Measurements from ENCODE around the gene RAB1B. TPM values are rescaled to one million over a fixed set of nuclear protein-coding genes. Genes with fewer than 3 reads are reported as not detected.

Gene RAB1B
- total RNA-seq, 2 donors from 2014 or later = 122 to 126 TPM

GRCh38 chr11:66290330-66290621 is 21.8 kb downstream of the RAB1B start:
- H3K36me3 Mint-ChIP-seq (ENCODE audit: low read depth) = peaks cover 2% of the 10 kb centered on the region
- no peak overlapping the region for H3K4me3 ChIP-seq (ENCODE audit: low read length)
- peaks cover 14% of the 10 kb centered on the region for H3K36me3 ChIP-seq (ENCODE audit: control insufficient read depth, insufficient read depth, low read length)
- H3K4me3 Mint-ChIP-seq = peak overlapping the region; percentile 75
- H3K27ac Mint-ChIP-seq = no peak overlapping the region
- H3K27me3 ChIP-seq (ENCODE audit: control insufficient read depth, insufficient read depth, low read length, poor library complexity, severe bottlenecking) = peaks cover 46% of the 10 kb centered on the region
- H3K4me1 Mint-ChIP-seq = peaks cover 6% of the 10 kb centered on the region
- no peaks in the 10 kb centered on the region for H3K4me1 ChIP-seq (ENCODE audit: control insufficient read depth, insufficient read depth, low read length)
- H3K9me3 Mint-ChIP-seq = no peaks in the 10 kb centered on the region
- DNase-seq = no peak
- H3K9me3 ChIP-seq (ENCODE audit: control insufficient read depth, low read length) = no peaks in the 10 kb centered on the region
- H3K9ac ChIP-seq (ENCODE audit: extremely low read depth, low read length, poor library complexity, severe bottlenecking) = no peak overlapping the region
- TF ChIP-seq CTCF (conservative IDR thresholded peaks at IDR 0.05) = no peak
- H3K27ac ChIP-seq (ENCODE audit: low read depth, low read length) = no peak overlapping the region
- 80 to 81% methylated on average over 1 to 2 of the region's 2 CpGs for WGBS, 2 experiments (ENCODE audit: insufficient coverage in 1 of 2, insufficient read length in 1 of 2)
- H3K27me3 Mint-ChIP-seq (ENCODE audit: insufficient read depth) = peaks cover 45% of the 10 kb centered on the region

- Histone ChIP-seq H3K4me3 (ENCODE audit: low read length) (peak overlapping the region; percentile 47), H3K9me3 (ENCODE audit: control insufficient read depth, low read length) (no peaks in the 10 kb centered on the region), H3K4me1 (ENCODE audit: control insufficient read depth, insufficient read depth, low read length) (no peaks in the 10 kb centered on the region), H3K27me3 (ENCODE audit: control insufficient read depth, insufficient read depth, low read length, poor library complexity, severe bottlenecking) (peaks cover 46% of the 10 kb centered on the region), H3K27ac (ENCODE audit: low read depth, low read length) (no peak overlapping the region), H3K9ac (ENCODE audit: extremely low read depth, low read length, poor library complexity, severe bottlenecking) (no peak overlapping the region), H3K36me3 (ENCODE audit: control insufficient read depth, insufficient read depth, low read length) (peaks cover 9% of the 10 kb centered on the region)
- Mint-ChIP-seq H3K4me1 (peaks cover 6% of the 10 kb centered on the region), H3K4me3 (peak overlapping the region; percentile 14), H3K9me3 (no peaks in the 10 kb centered on the region), H3K27me3 (ENCODE audit: insufficient read depth) (peaks cover 50% of the 10 kb centered on the region), H3K36me3 (ENCODE audit: low read depth) (no peaks in the 10 kb centered on the region), H3K27ac (no peak overlapping the region)
- peak; percentile 53 for DNase-seq
- TF ChIP-seq CTCF (conservative IDR thresholded peaks at IDR 0.05) = no peak
- WGBS, 2 experiments (ENCODE audit: insufficient coverage in 1 of 2, insufficient read length in 1 of 2) = 24 to 31% methylated on average over 9 to 16 of the region's 16 CpGs
Measured at GRCh38 chr11:66291303-66291705, 22.9 kb downstream of the RAB1B start.

GRCh38 chr11:66291706-66292542 is 23.5 kb downstream of the RAB1B start, which contains the start of gene TMEM151A:
Gene TMEM151A, plus strand, starts transcription at chr11:66291894. Its CDS starts 120 bp downstream, at chr11:66292014.
- Mint-ChIP-seq H3K9me3 (no peaks in the 10 kb centered on the region), H3K36me3 (ENCODE audit: low read depth) (no peaks in the 10 kb centered on the region), H3K4me3 (peak within 1 kb of the TSS; percentile 22), H3K27ac (no peak within 1 kb of the TSS), H3K27me3 (ENCODE audit: insufficient read depth) (peaks cover 51% of the 10 kb centered on the region), H3K4me1 (peaks cover 6% of the 10 kb centered on the region)
- peak within 1 kb of the TSS; percentile 47 for H3K4me3 ChIP-seq (ENCODE audit: low read length)
- WGBS, 2 experiments (ENCODE audit: insufficient coverage in 1 of 2, insufficient read length in 1 of 2) = 5 to 6% methylated on average over 29 to 95 of the region's 95 CpGs
- H3K27me3 ChIP-seq (ENCODE audit: control insufficient read depth, insufficient read depth, low read length, poor library complexity, severe bottlenecking) = peaks cover 46% of the 10 kb centered on the region
- H3K9me3 ChIP-seq (ENCODE audit: control insufficient read depth, low read length) = no peaks in the 10 kb centered on the region
- H3K36me3 ChIP-seq (ENCODE audit: control insufficient read depth, insufficient read depth, low read length) = peaks cover 4% of the 10 kb centered on the region
- no peak within 1 kb of the TSS for H3K27ac ChIP-seq (ENCODE audit: low read depth, low read length)
- no peak within 1 kb of the TSS for H3K9ac ChIP-seq (ENCODE audit: extremely low read depth, low read length, poor library complexity, severe bottlenecking)
- no peak for TF ChIP-seq CTCF (conservative IDR thresholded peaks at IDR 0.05)
- peak; percentile 55 for DNase-seq
- no peaks in the 10 kb centered on the region for H3K4me1 ChIP-seq (ENCODE audit: control insufficient read depth, insufficient read depth, low read length)
